GM18498 (cell line): ENCODE results near the gene NUBPL.
"Not testable (repeated sequence)": the region's sequence is repeated elsewhere in the genome, so short reads cannot be mapped to it uniquely, and the experiment has no call there.

Source experiments
- ATAC-seq: cut with Tn5 transposase; IDR thresholded peaks from one replicate; pipeline ENCODE4 v1.9.1; 2021; ENCODE audit warnings: mild to moderate bottlenecking, moderate library complexity; ENCODE audit not compliant: unreplicated experiment

Gene NUBPL

GRCh38 chr14:31668348-31668747, 107.1 kb downstream of the NUBPL start:
- no peak for ATAC-seq

DNA sequence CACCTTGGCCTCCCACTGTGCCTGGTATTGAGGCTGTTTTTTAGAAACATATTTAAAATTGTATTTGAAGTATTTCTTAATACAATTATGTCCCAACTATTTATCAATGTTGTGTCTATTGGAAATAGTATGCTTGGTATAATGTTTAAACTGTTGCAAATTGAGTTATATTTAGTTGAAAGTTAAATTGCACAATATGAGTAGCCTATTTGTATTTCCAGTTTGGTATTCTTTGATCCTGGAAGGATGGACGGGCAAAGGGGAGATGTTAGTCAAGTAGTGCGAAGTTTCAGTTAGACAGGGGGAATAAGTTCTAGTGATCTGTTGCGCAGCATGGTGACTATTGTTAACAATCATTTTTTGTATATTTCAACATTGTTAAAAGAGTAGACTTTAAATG, 111.5 kb downstream of the NUBPL start:
- no peak for ATAC-seq

GRCh38 chr14:31677052-31677451, 115.8 kb downstream of the NUBPL start:
- ATAC-seq = no peak

DNA sequence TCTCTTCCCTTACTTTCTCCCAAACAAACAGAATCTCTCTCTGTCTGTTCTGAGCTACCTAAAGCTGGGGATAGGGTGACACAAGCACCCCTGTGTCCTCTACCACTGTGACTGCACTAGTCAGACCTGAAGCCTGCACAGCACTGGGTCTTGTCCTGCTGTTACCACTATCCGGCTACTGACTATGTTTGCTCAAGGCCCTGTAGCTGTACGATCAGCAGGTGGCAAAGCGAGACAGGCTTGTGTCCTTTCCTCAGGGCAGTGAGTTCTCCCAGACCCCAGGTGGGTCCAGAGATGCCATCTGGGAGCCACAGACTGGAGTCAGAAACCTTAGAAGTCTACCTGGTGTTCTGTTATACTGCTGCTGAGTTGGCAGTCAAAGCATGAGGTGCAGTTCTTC, 116.4 kb downstream of the NUBPL start:
- no peak for ATAC-seq

GRCh38 chr14:31678421-31679249, 117.4 kb downstream of the NUBPL start:
- no peak for ATAC-seq

DNA sequence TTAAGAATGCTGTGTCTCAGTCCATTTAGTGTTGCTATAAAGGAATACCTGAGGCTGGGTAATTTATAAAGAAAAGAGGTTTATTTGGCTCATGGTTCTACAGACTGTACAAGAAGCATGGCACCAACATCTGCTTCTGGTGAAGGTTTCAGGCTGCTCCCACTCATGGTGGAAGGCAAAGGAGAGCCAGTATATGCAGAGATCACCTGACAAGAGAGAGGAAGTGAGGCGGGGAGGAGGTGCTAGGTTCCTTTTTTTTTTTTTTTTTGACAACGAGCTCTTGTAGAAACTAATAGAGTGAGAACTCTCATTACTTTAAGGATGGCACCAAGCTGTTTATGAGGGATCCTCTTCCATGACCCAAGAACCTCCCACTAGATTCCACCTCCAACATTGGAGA, 121.6 kb downstream of the NUBPL start:
- ATAC-seq = no peak

- ATAC-seq = no peak
These were observed 126.5 kb downstream of the NUBPL start for GRCh38 chr14:31687726-31688125.

GRCh38 chr14:31690056-31690455, 128.9 kb downstream of the NUBPL start:
- no peak for ATAC-seq

DNA sequence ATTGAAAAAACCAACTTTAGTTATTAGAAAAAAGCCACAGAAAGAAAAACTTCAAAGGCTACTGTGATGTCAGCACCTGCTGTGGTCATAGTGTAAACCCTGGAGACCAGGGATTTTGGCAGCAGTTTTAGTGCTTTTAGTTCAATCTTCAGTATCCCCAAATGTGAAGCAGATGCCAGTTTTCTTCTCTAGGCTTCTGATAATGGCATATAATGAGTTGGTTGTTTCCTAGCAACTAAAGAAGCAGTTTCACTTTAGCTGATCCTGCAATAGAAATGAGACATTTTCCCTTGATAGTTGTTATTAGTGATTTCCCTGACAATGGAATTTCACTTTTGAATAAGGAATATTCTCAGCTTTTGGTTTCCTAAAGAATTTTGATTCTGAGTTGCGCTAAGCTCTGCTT, 131.2 kb downstream of the NUBPL start:
- no peak for ATAC-seq

DNA sequence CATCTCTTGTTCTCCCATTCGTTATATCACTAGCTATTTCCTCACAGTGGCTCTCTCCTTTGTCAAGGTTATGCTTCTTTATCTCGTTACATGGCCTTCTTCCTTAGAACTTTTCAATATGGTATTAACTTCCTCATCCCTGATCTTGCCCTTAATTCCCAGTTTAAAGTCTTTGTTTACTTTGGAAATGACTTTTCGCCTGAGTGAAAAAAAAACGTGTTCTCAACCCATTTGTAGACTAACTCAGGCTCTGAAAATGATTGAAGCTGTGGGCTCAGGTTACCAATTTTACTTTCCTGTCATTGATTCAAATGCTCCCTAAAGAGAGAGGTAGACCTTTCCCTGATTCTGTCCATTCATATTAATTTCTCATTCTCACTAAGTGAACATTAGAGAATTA, 135.2 kb downstream of the NUBPL start:
- no peak for ATAC-seq

- ATAC-seq = no peak
These were observed 138.6 kb downstream of the NUBPL start for GRCh38 chr14:31699809-31700208.

- no peak for ATAC-seq
These were observed 139.3 kb downstream of the NUBPL start for GRCh38 chr14:31700282-31701074.

DNA sequence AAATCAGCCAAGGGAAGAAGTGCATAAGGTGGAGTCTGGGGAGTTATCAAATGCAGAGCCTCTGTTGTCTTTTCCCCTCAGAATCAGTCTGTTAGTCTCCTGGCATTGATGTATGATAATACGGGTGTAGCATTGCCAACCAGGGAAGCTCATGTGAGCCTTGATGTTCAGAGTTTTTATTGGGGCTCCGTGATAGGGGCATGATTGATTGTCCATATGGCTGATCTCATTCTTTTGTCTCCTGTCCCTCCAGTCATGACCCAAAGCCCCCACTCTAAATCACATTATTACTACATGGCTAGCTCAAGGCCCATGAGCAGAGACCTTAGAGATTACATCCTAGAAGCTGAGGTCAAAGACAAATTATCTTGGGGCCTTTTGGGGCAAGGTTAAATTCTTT, 140.9 kb downstream of the NUBPL start:
- ATAC-seq = no peak

DNA sequence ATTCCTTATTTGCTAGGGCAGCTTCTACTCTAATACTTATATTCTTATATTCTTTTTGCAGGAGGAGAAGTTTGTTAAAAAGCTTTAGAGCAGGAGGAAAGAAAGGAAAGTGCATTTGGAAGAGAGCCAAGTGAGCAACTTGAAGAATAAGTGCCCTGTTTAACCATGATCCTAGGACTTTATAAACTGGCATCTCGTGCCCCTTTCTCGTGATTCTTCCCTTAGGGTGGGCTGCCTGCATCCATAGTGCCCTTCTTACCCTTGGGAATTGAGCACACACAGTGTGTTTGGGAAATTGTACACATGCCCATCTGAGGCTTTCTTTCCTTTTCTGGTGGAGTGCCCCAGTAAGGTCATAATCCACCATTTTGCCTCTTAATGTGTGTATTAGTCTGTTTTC, 141.9 kb downstream of the NUBPL start:
- ATAC-seq = no peak

DNA sequence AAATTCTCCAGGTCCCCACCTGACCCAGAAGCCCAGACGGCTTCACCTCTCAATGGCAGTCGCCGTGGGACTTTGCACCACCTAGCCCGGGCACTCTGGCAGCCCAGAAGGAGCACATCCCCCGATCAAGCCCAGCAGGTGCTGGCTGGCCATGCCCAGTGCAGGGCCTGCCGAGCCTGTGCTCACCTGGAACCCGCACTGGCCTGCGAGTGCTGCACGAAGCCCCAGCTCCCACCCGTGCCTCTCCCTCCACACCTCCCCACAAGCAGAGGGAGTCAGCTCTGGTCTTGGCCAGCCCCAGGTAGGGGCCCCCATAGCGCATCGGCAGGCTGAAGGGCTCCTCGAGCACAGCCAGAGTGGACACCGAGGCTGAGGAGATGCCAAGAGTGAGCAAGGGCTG, 144.5 kb downstream of the NUBPL start:
- ATAC-seq = no peak

DNA sequence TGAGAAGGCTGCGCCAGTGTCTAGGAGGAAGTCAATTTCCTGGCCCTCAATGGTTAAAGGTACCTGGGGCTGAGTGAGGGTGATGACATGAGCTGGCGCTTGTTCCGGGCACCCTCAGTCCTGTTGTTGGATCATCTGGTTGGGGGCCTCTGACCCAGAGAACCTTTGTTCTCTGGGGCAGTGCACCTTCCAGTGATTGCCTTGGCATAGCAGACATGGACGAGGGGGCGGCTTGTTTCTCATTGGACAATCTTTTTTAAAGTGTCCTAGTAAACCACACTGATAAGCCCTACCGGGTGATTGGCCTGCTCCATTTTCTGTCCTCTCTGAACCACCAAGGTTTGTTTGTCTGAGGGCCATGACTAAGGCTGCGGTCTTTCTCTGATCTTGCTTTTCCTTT, 147.5 kb downstream of the NUBPL start:
- not testable (repeated sequence) for ATAC-seq

- ATAC-seq = no peak
These were observed 151.3 kb downstream of the NUBPL start for GRCh38 chr14:31712244-31713127.

GRCh38 chr14:31716208-31716607, 155.0 kb downstream of the NUBPL start:
- no peak for ATAC-seq

- ATAC-seq = no peak
These were observed 156.3 kb downstream of the NUBPL start for GRCh38 chr14:31717294-31718085.

- ATAC-seq = no peak
These were observed 157.4 kb downstream of the NUBPL start for GRCh38 chr14:31718585-31718984.
